ENCODE results near the gene FGD5.

FGD5 gene

DNA sequence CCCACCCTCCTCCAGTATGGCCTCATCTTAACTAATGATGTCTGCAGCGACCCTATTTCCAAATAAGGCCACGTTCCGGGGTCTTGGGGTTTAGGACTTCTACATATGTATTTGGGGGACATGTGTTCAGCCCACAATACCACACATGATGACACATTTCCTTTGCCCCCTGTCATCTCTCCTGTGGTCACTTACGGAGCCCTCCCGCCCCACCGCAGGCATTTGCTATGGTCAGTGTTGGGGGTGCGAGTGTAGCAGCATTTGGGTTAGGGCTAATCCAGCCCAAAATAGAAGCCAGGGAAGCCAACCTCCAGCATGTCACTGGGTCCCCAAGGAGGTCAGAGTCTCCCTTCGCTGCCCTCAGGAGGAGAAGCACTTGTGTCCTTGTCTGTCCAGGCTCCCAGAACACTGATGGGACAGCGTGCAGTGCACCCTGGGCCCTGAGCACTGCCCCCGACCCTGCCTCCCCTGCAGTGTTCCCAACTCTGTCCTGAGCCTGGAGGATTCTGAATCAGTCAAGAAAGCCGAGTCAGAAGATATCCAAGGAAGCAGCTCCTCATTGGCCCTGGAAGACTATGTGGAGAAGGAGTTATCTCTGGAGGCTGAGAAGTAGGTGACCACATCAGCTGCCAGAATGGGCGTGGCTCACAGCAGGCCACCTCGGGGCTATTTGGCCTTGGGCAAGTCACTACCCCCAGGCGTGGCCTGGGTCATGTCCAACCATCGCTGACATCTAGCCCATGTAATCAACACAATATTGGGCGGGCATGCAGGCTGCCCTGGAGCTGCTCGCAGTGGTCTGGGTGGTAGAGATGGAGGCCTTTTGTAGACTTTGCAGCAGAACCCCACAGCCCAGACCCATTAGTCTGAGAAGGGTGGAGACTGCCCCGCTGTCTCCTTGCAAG is 46.9 kb upstream of the FGD5 start:
- Histone ChIP-seq H3K4me1 (ENCODE audit: low read depth, poor library complexity, severe bottlenecking) (no peaks in the 10 kb centered on the region), H3K4me2 (no peak overlapping the region), H3K27me3 (ENCODE audit: insufficient read depth, low read depth) (no peaks in the 10 kb centered on the region)

GRCh38 chr3:14772533-14773138 is 46.1 kb upstream of the FGD5 start:
- Histone ChIP-seq H3K9ac (no peak overlapping the region), H3K79me2 (ENCODE audit: insufficient read depth, low read depth) (no peaks in the 10 kb centered on the region), H4K20me1 (ENCODE audit: insufficient read depth) (no peaks in the 10 kb centered on the region), H2AFZ (ENCODE audit: low read depth) (no peak overlapping the region), H3K36me3 (ENCODE audit: insufficient read depth) (no peaks in the 10 kb centered on the region), H3K27me3 (ENCODE audit: insufficient read depth, low read depth) (no peaks in the 10 kb centered on the region), H3K4me3 (IDR thresholded peaks at IDR 0.05; ENCODE audit: insufficient read depth, low read depth, low read length) (no peak overlapping the region), H3K4me2 (no peak overlapping the region), H3K4me1 (ENCODE audit: low read depth, poor library complexity, severe bottlenecking) (no peaks in the 10 kb centered on the region), H3K27ac (no peak overlapping the region)
- TF ChIP-seq, protein P1, sequence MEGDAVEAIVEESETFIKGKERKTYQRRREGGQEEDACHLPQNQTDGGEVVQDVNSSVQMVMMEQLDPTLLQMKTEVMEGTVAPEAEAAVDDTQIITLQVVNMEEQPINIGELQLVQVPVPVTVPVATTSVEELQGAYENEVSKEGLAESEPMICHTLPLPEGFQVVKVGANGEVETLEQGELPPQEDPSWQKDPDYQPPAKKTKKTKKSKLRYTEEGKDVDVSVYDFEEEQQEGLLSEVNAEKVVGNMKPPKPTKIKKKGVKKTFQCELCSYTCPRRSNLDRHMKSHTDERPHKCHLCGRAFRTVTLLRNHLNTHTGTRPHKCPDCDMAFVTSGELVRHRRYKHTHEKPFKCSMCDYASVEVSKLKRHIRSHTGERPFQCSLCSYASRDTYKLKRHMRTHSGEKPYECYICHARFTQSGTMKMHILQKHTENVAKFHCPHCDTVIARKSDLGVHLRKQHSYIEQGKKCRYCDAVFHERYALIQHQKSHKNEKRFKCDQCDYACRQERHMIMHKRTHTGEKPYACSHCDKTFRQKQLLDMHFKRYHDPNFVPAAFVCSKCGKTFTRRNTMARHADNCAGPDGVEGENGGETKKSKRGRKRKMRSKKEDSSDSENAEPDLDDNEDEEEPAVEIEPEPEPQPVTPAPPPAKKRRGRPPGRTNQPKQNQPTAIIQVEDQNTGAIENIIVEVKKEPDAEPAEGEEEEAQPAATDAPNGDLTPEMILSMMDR (conservative IDR thresholded peaks at IDR 0.05; ENCODE audit: low read depth, low read length) = no peak

More for the DNA sequence above, 46.9 kb upstream of the FGD5 start:
- TF ChIP-seq, protein P1 (conservative IDR thresholded peaks at IDR 0.05; ENCODE audit: low read depth, low read length) = no peak
- no peaks in the 10 kb centered on the region for H3K79me2 ChIP-seq (ENCODE audit: insufficient read depth, low read depth)
- no peak overlapping the region for H3K9ac ChIP-seq
- no peak overlapping the region for H3K4me3 ChIP-seq (IDR thresholded peaks at IDR 0.05; ENCODE audit: insufficient read depth, low read depth, low read length)
- H2AFZ ChIP-seq (ENCODE audit: low read depth) = no peak overlapping the region
- no peak overlapping the region for H3K27ac ChIP-seq
- H3K36me3 ChIP-seq (ENCODE audit: insufficient read depth) = no peaks in the 10 kb centered on the region
- no peaks in the 10 kb centered on the region for H4K20me1 ChIP-seq (ENCODE audit: insufficient read depth)

GRCh38 chr3:14773281-14773680 is 45.5 kb upstream of the FGD5 start:
- no peaks in the 10 kb centered on the region for H4K20me1 ChIP-seq (ENCODE audit: insufficient read depth)

GRCh38 chr3:14773691-14774128 is 45.1 kb upstream of the FGD5 start:
- Histone ChIP-seq H3K4me1 (ENCODE audit: low read depth, poor library complexity, severe bottlenecking) (no peaks in the 10 kb centered on the region), H3K36me3 (ENCODE audit: insufficient read depth) (no peaks in the 10 kb centered on the region), H2AFZ (ENCODE audit: low read depth) (no peak overlapping the region), H4K20me1 (ENCODE audit: insufficient read depth) (no peaks in the 10 kb centered on the region), H3K4me2 (no peak overlapping the region), H3K9ac (no peak overlapping the region), H3K4me3 (IDR thresholded peaks at IDR 0.05; ENCODE audit: insufficient read depth, low read depth, low read length) (no peak overlapping the region), H3K27ac (no peak overlapping the region), H3K27me3 (ENCODE audit: insufficient read depth, low read depth) (no peaks in the 10 kb centered on the region), H3K79me2 (ENCODE audit: insufficient read depth, low read depth) (no peaks in the 10 kb centered on the region)
- TF ChIP-seq, protein P1 (conservative IDR thresholded peaks at IDR 0.05; ENCODE audit: low read depth, low read length) = no peak

More at GRCh38 chr3:14773281-14773680, 45.5 kb upstream of the FGD5 start:
- H3K4me3 ChIP-seq (IDR thresholded peaks at IDR 0.05; ENCODE audit: insufficient read depth, low read depth, low read length) = no peak overlapping the region
- TF ChIP-seq, protein P1 (conservative IDR thresholded peaks at IDR 0.05; ENCODE audit: low read depth, low read length) = no peak
- H3K4me1 ChIP-seq (ENCODE audit: low read depth, poor library complexity, severe bottlenecking) = no peaks in the 10 kb centered on the region
- H3K27ac ChIP-seq = no peak overlapping the region
- H3K4me2 ChIP-seq = no peak overlapping the region
- H3K36me3 ChIP-seq (ENCODE audit: insufficient read depth) = no peaks in the 10 kb centered on the region
- H2AFZ ChIP-seq (ENCODE audit: low read depth) = no peak overlapping the region
- no peaks in the 10 kb centered on the region for H3K27me3 ChIP-seq (ENCODE audit: insufficient read depth, low read depth)
- H3K9ac ChIP-seq = no peak overlapping the region
- no peaks in the 10 kb centered on the region for H3K79me2 ChIP-seq (ENCODE audit: insufficient read depth, low read depth)
